HG02852 (cell line): ENCODE results near the gene TNFRSF4.

Experiments
- ATAC-seq: cut with Tn5 transposase; IDR thresholded peaks from one replicate; pipeline ENCODE4 v1.9.1; 2021; ENCODE audit warnings: mild to moderate bottlenecking, moderate library complexity; ENCODE audit not compliant: unreplicated experiment

Gene TNFRSF4

DNA sequence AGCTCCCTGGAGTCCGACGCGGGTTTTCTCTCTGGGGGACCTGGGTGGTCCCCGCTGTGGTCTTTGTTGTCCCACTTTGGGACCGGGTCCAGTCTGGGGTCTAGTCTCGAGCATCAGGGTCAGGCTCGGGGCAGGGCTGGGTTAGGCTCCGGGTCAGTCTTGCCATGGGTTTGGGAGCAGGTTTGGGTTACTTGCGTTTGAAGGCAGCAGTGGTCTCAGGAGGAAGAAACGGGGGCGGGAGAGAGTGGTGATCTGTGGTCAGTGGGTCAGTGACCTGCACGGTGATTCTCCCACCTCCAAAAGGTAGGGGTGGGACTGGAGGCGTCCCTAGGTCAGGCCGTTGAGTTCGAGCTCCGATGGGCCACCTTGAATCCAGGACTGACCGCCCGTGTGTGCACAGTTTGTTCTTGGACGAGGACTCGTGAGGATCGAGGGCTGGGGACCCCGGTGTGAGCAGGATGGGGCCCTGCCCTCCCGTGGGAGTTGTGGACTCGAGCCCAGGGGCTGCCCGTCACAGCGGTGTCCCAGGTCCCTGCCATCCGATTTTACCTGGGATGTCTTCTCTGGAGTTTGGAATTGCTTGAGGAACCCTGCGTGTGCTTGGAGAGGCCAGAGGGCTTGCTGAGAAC, 20.3 kb upstream of the TNFRSF4 start:
- ATAC-seq: no peak

DNA sequence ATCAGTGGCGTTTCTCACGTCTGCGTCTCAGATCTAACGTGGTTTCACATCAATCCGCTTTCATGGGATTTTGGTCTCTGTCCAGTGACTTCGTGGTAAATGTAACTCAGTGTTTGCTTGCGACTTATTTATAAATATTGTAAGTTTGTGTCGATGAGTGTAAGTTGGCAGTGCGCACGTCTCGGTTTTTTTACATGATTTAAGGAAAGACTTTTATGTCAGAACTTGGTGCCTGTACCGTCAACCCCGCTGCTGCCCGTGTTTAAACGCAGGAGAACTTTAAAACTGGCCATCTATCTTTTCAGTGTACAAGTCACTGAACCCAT, 19.6 kb upstream of the TNFRSF4 start:
- ATAC-seq: no peak

DNA sequence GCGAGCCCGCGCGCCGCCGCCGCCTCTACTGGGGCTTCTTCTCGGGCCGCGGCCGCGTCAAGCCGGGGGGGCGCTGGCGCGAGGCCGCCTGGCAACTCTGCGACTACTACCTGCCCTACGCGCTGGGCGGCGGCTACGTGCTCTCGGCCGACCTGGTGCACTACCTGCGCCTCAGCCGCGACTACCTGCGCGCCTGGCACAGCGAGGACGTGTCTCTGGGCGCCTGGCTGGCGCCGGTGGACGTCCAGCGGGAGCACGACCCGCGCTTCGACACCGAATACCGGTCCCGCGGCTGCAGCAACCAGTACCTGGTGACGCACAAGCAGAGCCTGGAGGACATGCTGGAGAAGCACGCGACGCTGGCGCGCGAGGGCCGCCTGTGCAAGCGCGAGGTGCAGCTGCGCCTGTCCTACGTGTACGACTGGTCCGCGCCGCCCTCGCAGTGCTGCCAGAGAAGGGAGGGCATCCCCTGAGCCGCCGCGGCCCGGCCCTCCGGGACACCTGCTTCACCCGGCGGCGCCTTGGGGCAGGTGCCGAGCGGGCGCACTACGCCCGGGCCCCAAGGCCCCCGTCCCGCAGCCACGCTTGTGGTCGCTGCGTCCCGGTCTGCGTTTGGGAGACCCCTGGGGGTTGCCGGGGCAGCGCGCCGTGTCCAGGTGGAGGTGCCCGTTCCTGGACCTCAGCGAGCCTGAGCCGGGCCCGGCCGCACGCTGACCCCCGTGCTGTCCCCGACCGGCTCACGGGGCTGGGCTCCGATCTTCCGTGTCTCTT, 19.0 kb upstream of the TNFRSF4 start:
- no peak for ATAC-seq

DNA sequence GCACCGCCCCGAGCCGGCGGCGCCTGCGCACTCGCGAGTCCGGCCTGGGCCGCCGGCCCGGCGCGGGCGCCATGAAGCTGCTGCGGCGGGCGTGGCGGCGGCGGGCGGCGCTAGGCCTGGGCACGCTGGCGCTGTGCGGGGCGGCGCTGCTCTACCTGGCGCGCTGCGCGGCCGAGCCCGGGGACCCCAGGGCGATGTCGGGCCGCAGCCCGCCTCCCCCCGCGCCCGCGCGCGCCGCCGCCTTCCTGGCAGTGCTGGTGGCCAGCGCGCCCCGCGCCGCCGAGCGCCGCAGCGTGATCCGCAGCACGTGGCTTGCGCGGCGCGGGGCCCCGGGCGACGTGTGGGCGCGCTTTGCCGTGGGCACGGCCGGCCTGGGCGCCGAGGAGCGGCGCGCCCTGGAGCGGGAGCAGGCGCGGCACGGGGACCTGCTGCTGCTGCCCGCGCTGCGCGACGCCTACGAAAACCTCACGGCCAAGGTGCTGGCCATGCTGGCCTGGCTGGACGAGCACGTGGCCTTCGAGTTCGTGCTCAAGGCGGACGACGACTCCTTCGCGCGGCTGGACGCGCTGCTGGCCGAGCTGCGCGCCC, 18.3 kb upstream of the TNFRSF4 start, which contains the start of gene B3GALT6:
Gene B3GALT6, plus strand, starts transcription at position 30 of the 588 bp plus-strand sequence. Its CDS starts 42 bp downstream, at position 72.
- no peak for ATAC-seq

DNA sequence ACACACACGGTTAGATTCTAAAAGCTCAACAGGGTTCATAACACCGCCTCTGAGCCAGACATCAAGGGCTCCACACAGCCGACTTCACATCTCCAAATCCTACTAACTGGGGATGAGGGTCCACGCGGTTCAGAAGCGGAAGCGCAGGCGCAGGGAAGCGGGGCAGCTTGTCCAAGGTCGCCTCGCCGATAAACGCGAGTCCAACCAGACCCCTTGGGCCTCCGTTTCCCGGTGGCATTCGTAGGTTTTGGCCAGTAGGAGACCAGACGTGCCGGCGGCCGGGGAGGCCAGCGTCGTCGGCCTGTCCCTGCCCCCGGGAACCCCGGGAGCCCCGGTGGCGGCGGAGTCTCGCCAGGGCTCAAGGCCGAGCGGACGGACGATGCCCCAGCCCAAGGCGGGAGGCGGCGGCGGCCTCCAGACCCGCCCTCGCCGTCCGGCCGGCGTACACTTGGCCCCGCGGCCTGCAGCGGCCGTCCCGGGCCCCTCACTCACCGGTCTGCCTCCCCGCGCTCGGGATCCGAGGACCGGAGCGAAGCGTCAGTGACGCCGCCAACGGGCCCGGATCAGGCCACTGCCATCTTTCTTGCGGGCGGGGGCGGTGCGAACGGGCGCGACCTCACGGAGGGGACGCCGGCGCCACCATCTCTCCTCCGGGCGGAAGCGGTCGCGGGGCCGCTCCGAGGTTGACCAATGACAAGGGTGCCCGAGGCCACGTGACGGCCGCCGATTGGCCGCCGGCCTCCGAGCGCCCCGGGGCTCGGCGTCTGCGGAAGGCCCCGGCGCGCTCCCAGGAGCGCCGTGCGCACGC, 17.7 kb upstream of the TNFRSF4 start, which contains the start of gene SDF4:
Gene SDF4, minus strand, starts transcription at position 602 of the 808 bp plus-strand sequence. CDS start 3,229 bp downstream, outside the sequence.
- ATAC-seq: peak; percentile 88

DNA sequence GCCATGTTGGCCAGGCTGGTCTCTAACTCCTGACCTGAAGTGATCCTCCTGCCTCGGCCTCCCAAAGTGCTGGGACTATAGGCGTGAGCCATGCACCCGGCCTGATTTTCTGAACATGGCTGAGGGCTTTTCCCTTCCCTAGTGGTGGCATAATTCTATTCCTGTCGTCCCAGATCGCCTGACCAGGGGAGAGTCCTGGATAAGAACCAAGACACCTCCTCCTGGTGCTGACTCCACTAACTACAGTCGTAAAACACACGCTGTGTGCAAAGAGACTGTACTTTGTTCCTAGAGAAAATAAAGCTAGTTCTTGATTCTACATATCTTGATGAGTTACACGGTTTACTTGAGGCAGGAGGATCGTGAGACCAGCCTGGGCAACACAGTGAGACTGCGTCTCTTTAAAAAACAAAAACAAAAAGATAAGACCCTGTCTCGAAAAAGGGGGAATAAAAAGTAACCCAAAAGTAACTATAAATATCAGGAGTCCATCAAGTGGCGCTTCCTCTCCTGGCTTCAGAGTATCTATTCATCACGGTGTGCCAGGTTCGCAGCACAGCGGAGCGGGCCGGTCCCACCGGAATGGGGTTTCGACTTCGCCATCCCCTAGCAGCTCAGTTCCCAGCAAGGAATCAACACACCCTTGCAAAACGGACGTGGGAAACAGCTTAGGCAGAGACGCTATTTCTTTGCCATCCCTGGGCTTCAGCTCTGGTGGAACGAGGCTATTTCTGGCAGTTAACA, 16.9 kb upstream of the TNFRSF4 start:
- no peak for ATAC-seq

DNA sequence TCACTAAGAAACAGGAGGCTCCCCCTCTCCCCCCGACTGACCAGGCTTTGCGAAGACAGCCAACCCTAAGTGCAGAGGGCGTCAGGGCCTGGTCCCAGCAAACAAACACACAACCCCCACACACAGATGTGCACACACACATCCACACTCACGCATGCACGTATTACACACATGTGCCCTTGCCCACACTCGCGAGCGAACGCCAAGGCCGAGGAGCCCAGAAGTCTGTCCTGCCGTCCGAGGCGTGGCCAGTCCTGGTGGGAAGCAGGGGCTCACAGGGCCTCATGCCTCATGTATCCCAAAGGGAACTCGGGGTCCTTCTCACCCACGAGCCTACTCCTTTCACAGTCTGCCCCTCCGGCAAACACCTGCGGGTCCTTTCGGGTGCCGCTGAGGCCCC, 15.8 kb upstream of the TNFRSF4 start:
- ATAC-seq: no peak

DNA sequence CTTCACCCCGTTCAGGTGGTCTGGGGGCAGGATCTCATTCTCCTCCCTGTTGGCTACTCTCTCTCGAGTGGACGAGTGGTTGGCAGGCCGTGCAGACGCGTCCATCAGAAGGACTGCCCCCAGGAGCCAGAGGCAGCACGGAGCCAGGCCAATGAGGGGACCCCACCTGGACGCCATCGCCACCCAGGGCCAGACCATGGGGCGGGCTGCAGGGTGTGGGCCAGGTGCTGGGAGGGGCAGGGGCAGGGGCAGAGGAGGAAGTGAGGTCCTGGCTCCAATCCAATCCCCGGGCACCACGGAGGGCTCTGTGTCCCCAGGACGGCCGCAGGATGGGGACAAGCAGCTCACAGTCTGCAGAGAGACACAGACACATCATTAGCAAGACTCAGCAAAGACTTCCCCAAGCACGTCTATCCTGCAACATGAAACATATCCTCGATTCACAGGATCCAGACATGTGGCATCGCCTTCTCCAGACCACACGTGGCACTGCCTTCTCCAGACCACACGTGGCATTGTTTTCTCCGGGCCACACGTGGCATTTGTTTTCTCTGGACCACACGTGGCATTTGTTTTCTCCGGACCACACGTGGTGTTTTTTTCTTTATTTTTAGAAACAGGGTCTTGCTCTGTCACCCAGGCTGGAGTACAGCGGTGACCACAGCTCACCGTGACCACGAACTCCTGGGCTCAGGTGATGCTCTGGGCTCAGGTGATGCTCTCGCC, 14.8 kb upstream of the TNFRSF4 start:
- ATAC-seq: no peak

DNA sequence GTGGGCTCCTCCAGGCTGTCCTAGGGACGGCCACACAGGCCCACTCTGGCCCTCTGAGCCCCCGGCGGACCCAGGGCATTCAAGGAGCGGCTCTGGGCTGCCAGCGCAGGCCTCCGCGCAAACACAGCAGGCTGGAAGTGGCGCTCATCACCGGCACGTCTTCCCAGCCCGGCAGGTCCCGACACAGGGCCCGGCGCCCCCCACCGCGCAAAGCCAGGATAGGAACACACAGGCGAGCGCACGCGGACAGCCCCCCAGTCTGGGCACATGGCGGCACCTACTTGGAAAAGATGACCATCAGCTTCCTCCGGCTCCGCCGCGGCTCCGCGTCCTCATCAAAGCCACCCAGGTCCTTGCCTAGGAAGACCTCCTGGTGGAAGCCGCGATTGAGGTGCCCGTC, 14.2 kb upstream of the TNFRSF4 start:
- ATAC-seq: no peak

DNA sequence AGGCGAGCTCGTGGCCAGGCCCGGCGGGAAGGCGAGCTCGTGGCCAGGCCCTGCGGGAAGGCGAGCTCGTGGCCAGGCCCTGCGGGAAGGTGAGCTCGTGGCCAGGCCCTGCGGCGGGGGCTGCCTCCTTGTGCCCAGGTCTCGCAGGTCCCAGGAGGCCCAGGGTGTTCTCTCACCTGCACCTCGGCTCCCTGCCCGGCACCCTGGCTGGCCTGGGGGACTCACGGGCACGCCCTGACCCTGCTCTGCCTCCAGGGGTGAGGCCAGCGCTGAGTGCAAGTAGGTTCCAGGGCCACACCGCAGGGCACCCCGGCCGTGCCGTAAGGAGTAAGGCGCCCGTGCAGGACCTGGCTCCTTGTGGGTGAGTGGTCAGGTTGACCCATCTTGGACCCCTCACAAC, 13.4 kb upstream of the TNFRSF4 start:
- ATAC-seq: no peak

DNA sequence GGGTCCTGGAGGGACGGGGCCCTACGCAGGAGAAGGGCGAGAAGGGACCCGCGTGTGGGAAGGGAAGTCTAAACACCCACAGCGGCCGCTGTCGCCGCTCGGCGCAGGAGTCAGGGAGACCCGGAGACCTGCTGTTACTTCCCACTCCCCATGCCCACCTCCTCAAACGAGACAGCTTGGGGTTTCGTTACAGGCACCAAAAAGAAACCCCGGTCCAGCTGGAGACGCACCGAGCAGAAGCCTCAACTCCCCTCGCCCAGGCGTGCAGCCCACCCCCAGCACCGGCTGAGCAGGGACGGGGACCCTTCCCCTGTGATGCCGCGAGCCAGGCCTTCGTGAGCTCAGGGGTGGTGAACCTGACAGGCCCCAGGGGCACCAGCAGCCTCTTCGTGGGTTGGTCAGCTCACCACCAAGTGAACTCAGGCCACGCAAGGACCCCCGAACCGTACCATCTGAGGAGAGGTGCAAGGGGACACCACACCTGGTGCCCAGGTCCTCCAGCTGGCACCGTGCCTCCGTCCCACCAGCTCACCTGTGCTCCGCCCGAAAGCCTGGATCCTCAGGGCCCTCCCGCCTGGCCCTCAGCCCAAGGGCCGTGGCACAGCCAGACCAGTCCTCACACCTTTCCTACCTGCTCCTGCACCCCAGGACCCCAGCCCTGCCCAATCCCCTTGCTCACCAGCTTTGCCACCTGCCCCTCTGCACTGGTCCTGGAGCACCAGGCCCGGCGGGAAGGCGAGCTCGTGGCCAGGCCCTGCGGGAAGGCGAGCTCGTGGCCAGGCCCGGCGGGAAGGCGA, 12.8 kb upstream of the TNFRSF4 start:
- ATAC-seq: no peak

DNA sequence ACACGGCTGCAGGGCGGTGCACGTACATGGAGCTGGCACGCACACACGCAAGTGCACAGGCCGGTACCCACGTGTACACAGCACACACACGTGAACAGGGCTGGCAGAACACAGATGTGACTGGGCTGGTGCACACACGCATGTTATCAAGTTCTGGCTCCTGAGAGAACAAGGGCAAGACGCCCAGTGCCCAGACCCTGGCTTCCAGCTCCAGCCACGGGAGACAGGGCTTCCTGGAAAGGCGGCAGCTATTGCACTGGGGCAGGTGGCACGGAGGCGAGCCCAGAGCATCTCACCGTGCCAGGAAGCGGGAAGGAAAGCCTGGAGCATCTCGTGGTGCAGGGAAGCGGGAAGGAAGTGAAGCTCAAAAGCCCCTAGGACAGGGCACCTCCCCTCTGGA, 12.0 kb upstream of the TNFRSF4 start:
- ATAC-seq: no peak

DNA sequence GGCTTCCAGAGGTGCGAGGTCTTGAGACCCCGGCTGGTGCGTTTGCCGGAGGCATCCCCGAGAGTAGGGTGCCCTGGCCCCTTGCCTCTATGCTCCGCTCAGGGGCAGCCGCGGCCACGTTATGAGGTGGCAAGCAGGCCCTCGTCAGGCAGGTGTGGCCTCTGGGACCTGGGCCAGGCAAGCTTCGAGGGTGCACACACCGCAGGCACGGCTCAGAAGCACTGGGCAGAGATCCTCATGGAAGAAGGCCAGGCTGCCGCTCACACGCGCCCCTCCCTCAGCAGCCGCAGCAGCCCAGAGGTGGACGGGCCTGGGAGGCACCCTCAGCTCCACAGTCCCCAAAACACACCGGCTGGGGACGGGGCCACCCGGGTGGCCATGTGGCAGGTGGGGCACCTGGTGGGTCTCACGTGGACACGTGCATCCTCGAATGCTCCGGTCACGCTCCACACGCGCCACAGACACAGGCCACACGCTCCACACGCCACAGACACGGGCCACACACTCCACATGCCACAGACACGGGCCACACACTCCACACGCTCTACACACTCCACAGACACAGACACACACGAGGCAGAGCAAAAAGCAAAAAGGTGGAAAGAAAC, 11.4 kb upstream of the TNFRSF4 start:
- ATAC-seq: no peak

DNA sequence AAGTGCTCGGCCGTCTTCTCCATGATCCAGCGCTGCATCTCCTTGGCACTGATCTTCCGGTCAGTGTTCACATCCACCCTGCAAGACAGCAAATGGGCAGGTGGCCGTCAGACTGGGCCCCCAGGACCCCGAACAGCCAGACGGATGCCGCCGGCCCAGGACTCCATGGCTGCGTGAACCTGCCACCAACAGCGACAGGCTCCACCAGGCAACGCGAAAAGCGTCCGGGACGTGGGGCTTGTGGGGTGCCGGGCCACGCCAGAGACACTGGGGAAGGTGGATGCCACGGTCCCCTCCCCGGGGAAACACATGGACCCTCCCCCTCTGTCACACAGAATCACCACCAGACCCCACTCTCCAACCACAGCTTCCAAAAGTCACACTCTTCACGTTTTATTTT, 9.9 kb upstream of the TNFRSF4 start:
- no peak for ATAC-seq

DNA sequence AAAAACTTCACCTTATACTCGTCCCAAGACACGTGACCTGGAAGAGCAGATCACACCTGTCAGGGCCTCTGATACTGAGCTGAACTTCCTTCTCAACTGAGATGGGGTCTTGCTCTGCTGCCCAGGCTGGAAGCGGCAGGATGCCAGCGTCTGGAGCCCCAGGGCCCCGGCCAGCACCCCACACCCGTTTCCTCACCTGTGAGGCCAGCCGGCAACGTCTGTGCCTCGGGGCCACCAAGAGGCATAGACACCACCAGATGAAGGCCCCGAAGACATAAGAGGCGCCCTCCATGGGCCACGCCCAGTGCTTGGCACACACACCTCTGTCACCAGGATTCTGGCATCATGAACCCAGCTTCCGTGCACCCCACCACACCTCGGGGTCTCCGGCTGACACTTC, 9.4 kb upstream of the TNFRSF4 start:
- ATAC-seq: no peak

DNA sequence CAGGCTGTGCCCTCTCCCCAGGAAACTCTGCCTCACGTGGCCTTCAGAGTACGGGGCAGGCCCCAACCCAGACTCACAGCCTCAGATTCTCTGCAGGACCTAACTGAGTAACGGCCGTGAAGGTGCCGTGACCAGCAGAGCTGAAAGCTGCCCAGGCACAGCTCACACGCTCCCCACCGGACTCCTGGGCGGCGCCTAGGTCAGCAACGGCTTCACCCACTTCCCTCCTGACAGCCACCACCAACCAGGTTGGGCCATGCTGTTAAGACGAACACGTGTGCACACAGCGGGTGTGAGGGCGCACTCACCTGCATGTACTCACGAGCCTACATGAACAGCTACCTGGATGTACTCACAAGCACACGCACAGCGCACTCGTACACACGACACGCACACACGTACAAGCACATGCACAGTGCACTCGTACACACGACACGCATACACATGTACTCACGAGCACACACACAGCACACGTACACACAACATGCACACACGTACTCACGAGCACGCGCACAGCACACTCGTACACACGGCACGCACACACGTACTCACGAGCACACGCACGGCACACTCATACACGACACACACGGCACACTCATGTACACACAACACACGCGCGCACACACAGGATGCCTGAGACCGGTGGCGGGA, 8.7 kb upstream of the TNFRSF4 start:
- no peak for ATAC-seq

DNA sequence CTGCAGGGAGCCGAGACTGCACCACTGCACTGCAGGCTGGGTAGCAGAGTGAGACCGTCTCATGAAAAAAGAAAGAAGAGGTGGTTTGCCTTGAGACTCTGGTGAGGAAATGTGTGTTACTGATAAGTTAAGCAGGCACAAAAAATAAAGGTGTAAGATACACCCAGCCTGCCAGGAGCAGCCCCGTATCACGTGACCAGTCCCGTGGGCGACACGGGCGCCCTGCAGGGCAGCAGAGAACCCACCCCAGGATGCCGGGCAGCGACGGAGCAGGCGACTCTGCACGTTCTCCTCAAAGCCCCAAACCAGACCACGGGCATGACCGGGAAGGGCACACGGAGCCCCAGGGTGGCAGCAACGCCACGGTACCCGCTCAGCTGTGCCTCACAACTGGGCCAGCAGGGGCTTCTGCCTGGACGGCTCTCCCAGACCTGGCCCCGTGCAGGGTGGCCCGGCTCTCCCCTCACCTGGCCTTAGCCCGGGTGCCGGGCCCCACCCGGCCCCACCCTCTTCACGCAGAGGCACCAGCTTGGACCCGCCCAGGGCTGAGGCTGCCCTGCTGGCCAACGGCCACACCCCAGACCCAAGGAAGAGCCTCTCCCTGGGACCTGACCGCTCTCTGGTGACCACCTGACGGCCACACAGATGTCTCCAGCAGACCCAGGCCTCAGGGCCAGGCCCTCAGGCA, 8.1 kb upstream of the TNFRSF4 start:
- ATAC-seq: no peak

DNA sequence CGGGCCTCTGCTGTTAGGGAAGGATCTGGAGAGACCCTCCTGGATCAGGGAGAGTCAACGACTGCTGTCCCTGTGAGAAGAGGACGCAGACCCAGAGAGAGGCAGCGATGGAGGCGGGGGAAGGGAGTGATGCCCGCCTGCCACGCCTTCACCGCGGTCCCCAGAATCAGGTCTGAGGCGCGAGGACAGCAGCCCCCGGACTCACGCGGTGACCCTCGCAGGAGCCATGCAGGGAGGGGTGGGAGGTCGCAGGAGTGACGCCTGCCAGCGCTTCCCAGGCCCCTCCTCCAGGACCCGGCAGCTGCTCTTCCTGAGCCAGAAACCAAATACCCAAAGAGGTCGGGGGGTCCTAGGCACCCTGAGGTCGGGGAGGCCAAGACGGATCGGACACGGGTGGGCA, 6.2 kb upstream of the TNFRSF4 start:
- ATAC-seq: no peak
